ENCODE data around the gene CIAO2A. TPM values are rescaled to one million over a fixed set of nuclear protein-coding genes. Genes with fewer than 3 reads are reported as not detected.
"Not testable (repeated sequence)": the region's sequence is repeated elsewhere in the genome, so short reads cannot be mapped to it uniquely, and the experiment has no call there.

The CIAO2A gene
- polyA plus RNA-seq, 1 donor from 2014 or later = 156 TPM

- H3K79me2 ChIP-seq (replicated peaks; ENCODE audit: insufficient read depth, low read length) = peaks cover 28% of the 10 kb centered on the region
- TF ChIP-seq EP300 (conservative IDR thresholded peaks at IDR 0.05; ENCODE audit: poor library complexity, severe bottlenecking) (no peak), EZH2 (IDR thresholded peaks at IDR 0.05; ENCODE audit: borderline replicate concordance, insufficient read depth, low read length, poor library complexity, severe bottlenecking) (no peak), CTCF (IDR thresholded peaks at IDR 0.05; ENCODE audit: poor library complexity, severe bottlenecking) (no peak)
- H3K9me2 ChIP-seq (ENCODE audit: insufficient read depth, low read length) = no peaks in the 10 kb centered on the region
- H3K4me2 ChIP-seq (ENCODE audit: low read length) = no peak overlapping the region
- H3F3A ChIP-seq (ENCODE audit: insufficient read depth, low read length, poor library complexity, severe bottlenecking) = no peaks in the 10 kb centered on the region
- H4K20me1 ChIP-seq (ENCODE audit: insufficient read depth) = no peaks in the 10 kb centered on the region
- no peak overlapping the region for H3K4me3 ChIP-seq (ENCODE audit: low read length)
- no peak overlapping the region for H3K9ac ChIP-seq (ENCODE audit: low read length)
- H3K27ac ChIP-seq (ENCODE audit: low read length) = no peak overlapping the region
- H3K36me3 ChIP-seq (ENCODE audit: insufficient read depth, low read length) = no peaks in the 10 kb centered on the region
- H3K27me3 ChIP-seq (ENCODE audit: insufficient read depth, low read depth, low read length) = no peaks in the 10 kb centered on the region
- no peak overlapping the region for H2AFZ ChIP-seq (ENCODE audit: low read depth, low read length)
- no peaks in the 10 kb centered on the region for H3K9me3 ChIP-seq (ENCODE audit: low read length)
These were observed 17.5 kb upstream of the CIAO2A start for GRCh38 chr15:64110950-64111678.

GRCh38 chr15:64110108-64110701 lies 16.6 kb upstream of the CIAO2A start:
- not testable (repeated sequence) for H3K27me3 ChIP-seq (ENCODE audit: insufficient read depth, low read depth, low read length); H3K36me3 ChIP-seq (ENCODE audit: insufficient read depth, low read length); H2AFZ ChIP-seq (ENCODE audit: low read depth, low read length); H3K9me3 ChIP-seq (ENCODE audit: low read length); H3K9ac ChIP-seq (ENCODE audit: low read length); H3K27ac ChIP-seq (ENCODE audit: low read length); H4K20me1 ChIP-seq (ENCODE audit: insufficient read depth); H3K9me2 ChIP-seq (ENCODE audit: insufficient read depth, low read length); H3K4me2 ChIP-seq (ENCODE audit: low read length); H3F3A ChIP-seq (ENCODE audit: insufficient read depth, low read length, poor library complexity, severe bottlenecking); H3K4me3 ChIP-seq (ENCODE audit: low read length)
- H3K79me2 ChIP-seq (replicated peaks; ENCODE audit: insufficient read depth, low read length) = peaks cover 37% of the 10 kb centered on the region

GRCh38 chr15:64107337-64107736 lies 13.7 kb upstream of the CIAO2A start:
- Histone ChIP-seq H3K4me3 (ENCODE audit: low read length) (no peak overlapping the region), H3F3A (ENCODE audit: insufficient read depth, low read length, poor library complexity, severe bottlenecking) (no peaks in the 10 kb centered on the region), H3K27ac (ENCODE audit: low read length) (no peak overlapping the region), H3K4me2 (ENCODE audit: low read length) (no peak overlapping the region), H3K27me3 (ENCODE audit: insufficient read depth, low read depth, low read length) (no peaks in the 10 kb centered on the region), H2AFZ (ENCODE audit: low read depth, low read length) (no peak overlapping the region), H3K79me2 (replicated peaks; ENCODE audit: insufficient read depth, low read length) (peaks cover 61% of the 10 kb centered on the region), H3K36me3 (ENCODE audit: insufficient read depth, low read length) (no peaks in the 10 kb centered on the region), H3K9me2 (ENCODE audit: insufficient read depth, low read length) (no peaks in the 10 kb centered on the region), H3K9me3 (ENCODE audit: low read length) (no peaks in the 10 kb centered on the region), H3K9ac (ENCODE audit: low read length) (no peak overlapping the region), H4K20me1 (ENCODE audit: insufficient read depth) (no peaks in the 10 kb centered on the region)
- TF ChIP-seq EZH2 (IDR thresholded peaks at IDR 0.05; ENCODE audit: borderline replicate concordance, insufficient read depth, low read length, poor library complexity, severe bottlenecking) (no peak), MXI1 (conservative IDR thresholded peaks at IDR 0.05; ENCODE audit: poor library complexity, severe bottlenecking) (no peak)

- peaks cover 77% of the 10 kb centered on the region for H3K79me2 ChIP-seq (replicated peaks; ENCODE audit: insufficient read depth, low read length)
- no peak overlapping the region for H3K27ac ChIP-seq (ENCODE audit: low read length)
- H3K4me3 ChIP-seq (ENCODE audit: low read length) = no peak overlapping the region
These were observed 11.6 kb upstream of the CIAO2A start for GRCh38 chr15:64105113-64105704.

More at GRCh38 chr15:64105113-64105704, 11.6 kb upstream of the CIAO2A start:
- Histone ChIP-seq H3K9ac (ENCODE audit: low read length) (no peak overlapping the region), H3K9me2 (ENCODE audit: insufficient read depth, low read length) (no peaks in the 10 kb centered on the region), H4K20me1 (ENCODE audit: insufficient read depth) (no peaks in the 10 kb centered on the region), H3K36me3 (ENCODE audit: insufficient read depth, low read length) (no peaks in the 10 kb centered on the region), H3K9me3 (ENCODE audit: low read length) (no peaks in the 10 kb centered on the region), H2AFZ (ENCODE audit: low read depth, low read length) (no peak overlapping the region), H3K4me2 (ENCODE audit: low read length) (no peak overlapping the region), H3F3A (ENCODE audit: insufficient read depth, low read length, poor library complexity, severe bottlenecking) (no peaks in the 10 kb centered on the region), H3K27me3 (ENCODE audit: insufficient read depth, low read depth, low read length) (no peaks in the 10 kb centered on the region)
- TF ChIP-seq SMC3 (conservative IDR thresholded peaks at IDR 0.05; ENCODE audit: poor library complexity) (no peak), TAF1 (IDR thresholded peaks at IDR 0.05; ENCODE audit: low read depth) (no peak), CTCF (IDR thresholded peaks at IDR 0.05; ENCODE audit: poor library complexity, severe bottlenecking) (no peak), MXI1 (conservative IDR thresholded peaks at IDR 0.05; ENCODE audit: poor library complexity, severe bottlenecking) (no peak), REST (IDR thresholded peaks at IDR 0.05; ENCODE audit: borderline replicate concordance) (no peak), POLR2AphosphoS5 (IDR thresholded peaks at IDR 0.05) (no peak)

All from neural cell (in vitro differentiated cells).